Kidney tubule cell (primary cell): ENCODE measurements around the gene PI4KB.
"Not testable (repeated sequence)": the region's sequence is repeated elsewhere in the genome, so short reads cannot be mapped to it uniquely, and the experiment has no call there.

Experiments used
- DNase-seq: peaks from one replicate; pipeline ENCODE4 v3.0.0-alpha.2; 2018; ENCODE audit warnings: low spot score

Gene PI4KB

DNA sequence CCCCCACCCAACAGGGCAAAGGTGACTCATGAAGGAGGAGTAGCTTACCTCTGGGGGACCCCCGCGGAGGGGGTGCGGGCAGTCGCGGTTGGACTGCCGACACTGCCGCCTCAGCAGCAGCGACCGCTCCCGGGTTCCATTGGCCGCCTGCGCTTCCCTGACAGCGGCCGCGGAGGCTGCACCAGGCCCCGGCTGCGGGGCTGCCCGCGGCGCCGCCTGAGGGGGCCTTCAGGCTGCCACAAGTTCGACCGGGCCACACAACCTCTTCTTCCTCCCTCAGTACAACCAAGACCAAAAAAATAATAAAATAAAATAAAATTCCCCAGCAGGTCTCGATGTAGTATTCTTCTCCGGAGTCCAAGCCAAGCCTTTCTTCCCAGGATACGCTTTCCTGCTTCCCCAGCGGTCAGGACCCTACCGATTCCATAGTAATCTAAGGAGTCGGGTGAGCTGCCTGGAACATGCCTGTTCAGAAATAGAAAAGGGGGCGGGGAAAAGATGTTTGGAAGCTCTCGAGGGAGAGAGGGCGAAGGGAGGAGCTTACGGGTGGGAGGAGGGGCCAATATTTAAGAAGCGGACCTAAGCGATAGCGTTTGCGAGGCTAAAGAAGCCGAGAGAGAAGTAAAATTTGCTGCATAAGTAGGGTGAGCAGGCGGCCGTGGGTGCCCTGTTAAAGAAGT lies at the start of gene PI4KB:
Gene PI4KB (minus strand): TSS at position 194 of the 680 bp plus-strand sequence. CDS start 10,935 bp downstream, outside the sequence.
- peak; percentile 98 for DNase-seq

DNA sequence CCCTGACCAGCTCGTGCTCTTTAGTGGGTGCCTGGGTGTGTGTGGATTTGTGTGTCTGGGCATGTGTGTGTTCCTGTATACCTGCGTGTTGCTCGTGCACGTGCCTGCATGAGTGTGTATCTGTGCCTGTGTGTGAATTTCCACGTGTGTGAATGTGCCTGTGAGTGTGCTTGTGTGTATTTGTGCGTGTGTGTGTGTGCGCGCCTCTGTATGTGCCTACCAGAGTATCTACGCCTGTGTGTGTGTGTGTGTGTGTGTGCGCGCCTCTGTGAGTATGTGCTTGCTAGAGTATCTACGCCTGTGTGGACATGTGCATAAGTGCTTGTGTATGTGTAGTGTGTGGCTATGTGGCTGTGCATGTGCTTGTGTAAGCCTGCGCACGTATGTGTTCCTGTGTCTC lies 46.0 kb upstream of the PI4KB start:
- DNase-seq = no peak

DNA sequence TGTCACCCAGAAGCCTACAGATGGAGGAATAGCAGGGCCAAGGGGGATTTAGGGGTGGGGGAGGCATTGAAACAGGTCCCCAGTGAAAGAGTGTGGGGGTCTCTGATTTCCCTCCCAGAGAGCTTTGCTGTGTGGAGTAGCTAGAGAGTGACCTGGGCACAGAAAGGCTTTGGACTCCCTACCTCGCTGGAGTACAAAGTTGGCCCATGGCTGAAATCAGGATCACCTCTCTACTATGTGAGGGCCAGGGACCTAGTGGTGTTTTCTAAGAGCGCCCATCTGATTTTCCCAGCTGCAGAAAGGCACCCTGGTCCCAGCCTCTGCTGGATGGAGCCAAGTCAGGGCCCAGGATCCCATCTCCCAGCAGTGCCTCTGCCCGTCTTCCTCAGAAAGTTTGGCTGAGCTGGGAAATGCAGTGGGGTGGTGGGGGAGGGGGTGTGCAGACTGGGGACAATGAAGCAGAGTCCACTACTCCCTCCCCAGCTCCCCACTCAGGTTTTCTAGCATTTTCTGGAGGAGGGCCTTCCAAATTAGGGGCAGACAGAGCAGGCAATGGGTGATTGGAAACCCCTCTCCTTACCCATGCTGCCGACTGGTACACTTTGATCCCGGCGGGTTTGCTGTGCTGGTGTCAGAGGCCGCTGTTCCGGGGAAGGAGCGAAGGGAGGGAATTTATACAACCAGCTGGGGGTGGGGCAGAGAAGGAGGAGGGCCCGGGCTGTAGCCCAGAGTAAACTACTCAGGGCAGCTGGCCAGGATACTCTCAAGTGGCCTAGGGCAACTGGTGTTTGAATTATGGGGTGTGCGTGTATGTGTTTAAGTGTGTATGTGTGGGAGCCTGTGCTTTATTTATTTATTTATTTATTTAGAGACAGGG lies 45.1 kb upstream of the PI4KB start, which contains the start of gene SELENBP1:
Gene SELENBP1 (minus strand): TSS at position 648 of the 877 bp plus-strand sequence. CDS start 64 bp downstream, at position 584.
- peak; percentile 45 for DNase-seq

- DNase-seq = peak; percentile 44
These were observed 44.3 kb upstream of the PI4KB start for GRCh38 chr1:151371370-151372057.

- no peak for DNase-seq
These were observed 43.1 kb upstream of the PI4KB start for GRCh38 chr1:151370211-151370911.

- no peak for DNase-seq
These were observed 42.4 kb upstream of the PI4KB start for GRCh38 chr1:151369621-151370048.

DNA sequence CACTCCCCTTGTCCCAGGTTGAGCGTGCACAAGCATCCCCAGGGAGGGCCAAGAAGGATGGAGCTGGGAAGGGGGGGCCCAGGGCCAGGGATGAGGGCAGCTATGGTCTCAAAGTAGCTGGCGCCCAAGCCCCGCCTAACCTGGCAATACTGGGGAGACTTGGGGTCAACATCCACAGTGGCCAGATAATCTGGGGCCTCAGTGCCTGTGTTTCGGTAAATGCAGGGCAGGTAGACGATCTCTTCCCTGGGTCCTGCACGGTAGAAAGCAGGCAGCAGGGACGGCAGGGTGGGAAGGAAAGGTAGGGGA lies 42.0 kb upstream of the PI4KB start:
- no peak for DNase-seq

GRCh38 chr1:151368393-151369301 lies 41.4 kb upstream of the PI4KB start:
- DNase-seq = no peak

- DNase-seq = no peak
These were observed 40.6 kb upstream of the PI4KB start for GRCh38 chr1:151367658-151368392.

- DNase-seq = no peak
These were observed 37.8 kb upstream of the PI4KB start for GRCh38 chr1:151364996-151365395.

- no peak for DNase-seq
These were observed 35.3 kb upstream of the PI4KB start for GRCh38 chr1:151362308-151363155.

DNA sequence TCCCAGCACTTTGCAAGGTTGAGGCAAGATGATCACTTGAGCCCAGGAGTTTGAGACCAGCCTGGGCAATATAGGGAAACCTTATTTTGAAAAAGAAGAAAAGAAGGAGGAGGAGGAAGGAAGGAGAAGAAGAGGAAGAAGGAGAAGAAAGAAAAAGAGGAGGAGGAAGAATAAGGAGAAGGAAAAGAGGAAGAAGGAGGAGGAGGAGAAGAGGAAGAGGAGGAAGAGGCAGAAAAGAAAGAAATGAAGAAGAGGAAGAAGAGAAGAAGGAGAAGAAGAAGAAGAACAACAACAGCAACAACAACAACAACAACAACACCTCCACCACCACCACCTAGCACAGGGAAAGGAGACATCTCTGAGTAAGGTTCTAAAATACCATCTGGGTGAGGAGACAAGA lies 34.7 kb upstream of the PI4KB start:
- no peak for DNase-seq

- no peak for DNase-seq
These were observed 29.5 kb upstream of the PI4KB start for GRCh38 chr1:151356696-151357095.

DNA sequence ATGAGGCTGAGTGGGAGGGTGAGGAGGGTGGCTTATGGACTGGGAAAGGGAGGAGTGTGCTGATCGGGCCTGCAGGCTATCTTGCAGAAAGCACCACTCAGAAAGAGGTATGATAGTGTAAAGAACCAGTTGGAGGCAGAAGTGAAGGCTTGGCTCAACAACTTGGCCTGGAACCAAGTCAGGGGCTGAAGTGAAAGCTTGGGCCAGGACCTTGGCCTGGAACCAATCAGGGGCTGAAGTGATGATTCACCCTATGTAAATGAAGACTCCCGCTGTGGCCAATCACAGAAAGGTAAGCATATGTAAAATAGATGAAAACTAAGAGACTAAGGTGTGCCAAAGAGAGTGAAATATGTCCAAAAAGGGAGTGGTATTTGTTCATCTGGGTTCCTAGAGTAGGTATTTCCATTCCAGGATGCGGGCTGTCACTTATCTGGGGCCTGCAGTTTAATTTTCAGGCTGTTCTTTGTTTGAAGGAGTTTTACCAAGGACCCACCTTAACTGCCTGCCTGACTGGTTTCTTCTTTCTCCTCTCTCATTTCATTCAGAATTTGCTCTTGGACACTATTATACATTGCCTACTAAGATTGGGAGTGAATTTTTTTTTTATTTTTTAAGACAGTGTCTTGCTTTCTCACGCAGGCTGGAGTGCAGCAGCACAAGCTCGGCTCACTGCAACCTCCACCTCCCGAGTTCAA lies 25.0 kb upstream of the PI4KB start:
- DNase-seq = peak; percentile 47

DNA sequence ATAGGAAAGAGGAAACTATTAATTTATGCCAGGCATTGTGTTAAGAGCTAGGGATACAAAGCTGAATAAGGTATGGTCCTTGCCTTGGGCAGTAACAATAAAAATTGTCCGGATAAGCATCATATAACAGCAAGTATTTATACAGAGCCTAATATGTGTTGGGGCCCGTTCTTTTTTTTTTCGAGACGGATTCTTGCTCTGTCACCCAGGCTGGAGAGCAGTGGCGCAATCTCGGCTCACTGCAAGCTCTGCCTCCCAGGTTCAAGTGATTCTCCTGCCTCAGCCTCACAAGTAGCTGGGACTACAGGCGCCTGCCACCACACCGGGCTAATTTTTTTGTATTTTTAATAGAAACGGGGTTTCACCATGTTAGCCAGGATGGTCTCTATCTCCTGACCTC lies 23.1 kb upstream of the PI4KB start:
- DNase-seq = not testable (repeated sequence)

GRCh38 chr1:151347523-151348246 lies 20.5 kb upstream of the PI4KB start:
- peak; percentile 49 for DNase-seq

GRCh38 chr1:151346769-151347522 lies 19.7 kb upstream of the PI4KB start, which contains the start of gene RFX5:
RFX5 (minus strand) TSS chr1:151347252; CDS start chr1:151346320, 932 bp downstream.
- DNase-seq = peak; percentile 99
